GM19351 (cell line): ENCODE data around the gene SPAM1.
"Not testable (repeated sequence)": the region's sequence is repeated elsewhere in the genome, so short reads cannot be mapped to it uniquely, and the experiment has no call there.

Experiments used
- ATAC-seq: cut with Tn5 transposase; IDR thresholded peaks from one replicate; pipeline ENCODE4 v1.9.1; 2021; ENCODE audit warnings: mild to moderate bottlenecking, moderate library complexity; ENCODE audit not compliant: unreplicated experiment

The SPAM1 gene, protein sequence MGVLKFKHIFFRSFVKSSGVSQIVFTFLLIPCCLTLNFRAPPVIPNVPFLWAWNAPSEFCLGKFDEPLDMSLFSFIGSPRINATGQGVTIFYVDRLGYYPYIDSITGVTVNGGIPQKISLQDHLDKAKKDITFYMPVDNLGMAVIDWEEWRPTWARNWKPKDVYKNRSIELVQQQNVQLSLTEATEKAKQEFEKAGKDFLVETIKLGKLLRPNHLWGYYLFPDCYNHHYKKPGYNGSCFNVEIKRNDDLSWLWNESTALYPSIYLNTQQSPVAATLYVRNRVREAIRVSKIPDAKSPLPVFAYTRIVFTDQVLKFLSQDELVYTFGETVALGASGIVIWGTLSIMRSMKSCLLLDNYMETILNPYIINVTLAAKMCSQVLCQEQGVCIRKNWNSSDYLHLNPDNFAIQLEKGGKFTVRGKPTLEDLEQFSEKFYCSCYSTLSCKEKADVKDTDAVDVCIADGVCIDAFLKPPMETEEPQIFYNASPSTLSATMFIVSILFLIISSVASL

DNA sequence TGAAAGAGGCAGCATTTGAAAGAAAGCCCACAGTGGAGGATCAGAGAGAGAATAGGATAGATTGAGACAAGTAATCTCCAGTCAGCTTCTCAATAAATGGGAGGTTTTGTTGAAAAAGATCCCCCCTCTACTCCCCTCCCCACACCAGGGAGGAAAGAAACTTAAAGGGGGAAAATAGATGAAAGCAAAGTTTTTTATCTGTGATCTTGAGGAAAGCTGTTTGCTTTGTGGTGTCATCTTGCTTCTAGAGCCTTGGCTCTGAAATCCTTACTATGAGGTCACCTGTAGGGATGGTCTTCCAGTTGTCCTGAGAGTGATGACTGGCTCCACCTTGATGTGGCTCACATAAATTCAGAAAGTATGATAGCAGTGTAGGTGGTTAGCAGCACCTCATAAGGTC, at the start of gene SPAM1:
TSS of gene SPAM1 (plus strand) at position 301 of the 400 bp plus-strand sequence. CDS start 28,330 bp downstream, outside the sequence.
- no peak for ATAC-seq

DNA sequence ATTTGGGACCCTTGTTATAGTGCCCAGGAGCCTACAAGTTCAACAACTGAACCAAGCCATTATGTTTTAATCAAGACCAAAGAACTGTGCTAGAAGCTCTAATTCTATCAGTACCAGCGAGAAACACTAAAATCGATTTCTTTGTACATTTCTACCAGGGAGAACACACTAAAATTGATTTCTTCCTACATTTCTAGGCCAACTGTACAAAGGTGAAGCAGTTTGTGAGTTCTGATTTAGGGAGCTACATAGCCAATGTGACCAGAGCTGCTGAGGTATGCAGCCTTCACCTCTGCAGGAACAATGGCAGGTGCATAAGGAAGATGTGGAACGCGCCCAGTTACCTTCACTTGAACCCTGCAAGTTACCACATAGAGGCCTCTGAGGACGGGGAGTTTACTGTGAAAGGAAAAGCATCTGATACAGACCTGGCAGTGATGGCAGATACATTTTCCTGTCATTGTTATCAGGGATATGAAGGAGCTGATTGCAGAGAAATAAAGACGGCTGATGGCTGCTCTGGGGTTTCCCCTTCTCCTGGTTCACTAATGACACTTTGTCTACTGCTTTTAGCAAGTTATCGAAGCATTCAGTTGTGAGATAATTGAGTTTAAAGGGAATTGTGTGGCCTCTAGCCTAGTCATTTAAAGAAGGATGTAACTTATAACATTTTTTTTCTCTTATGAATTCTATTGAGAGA, 48.3 kb upstream of the SPAM1 start:
- no peak for ATAC-seq

DNA sequence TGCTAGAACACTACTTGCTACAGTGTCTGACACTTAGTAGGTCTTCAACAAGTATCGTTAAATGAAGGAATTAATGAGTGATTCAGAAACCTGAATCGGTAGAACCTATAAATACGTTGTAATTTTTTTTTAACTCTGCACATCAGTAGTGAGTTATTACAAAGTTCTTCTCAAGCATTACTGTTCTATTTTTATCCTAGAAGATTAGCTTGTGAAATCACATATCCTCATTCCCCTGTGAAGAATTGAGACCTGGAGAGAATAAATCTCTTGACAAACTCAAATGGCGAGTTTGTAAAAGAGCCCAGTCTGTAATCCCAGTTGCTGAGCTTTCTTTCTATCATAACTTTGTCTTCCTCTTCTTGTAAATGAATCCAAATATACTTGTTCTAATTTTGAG, 45.4 kb upstream of the SPAM1 start:
- ATAC-seq: no peak

DNA sequence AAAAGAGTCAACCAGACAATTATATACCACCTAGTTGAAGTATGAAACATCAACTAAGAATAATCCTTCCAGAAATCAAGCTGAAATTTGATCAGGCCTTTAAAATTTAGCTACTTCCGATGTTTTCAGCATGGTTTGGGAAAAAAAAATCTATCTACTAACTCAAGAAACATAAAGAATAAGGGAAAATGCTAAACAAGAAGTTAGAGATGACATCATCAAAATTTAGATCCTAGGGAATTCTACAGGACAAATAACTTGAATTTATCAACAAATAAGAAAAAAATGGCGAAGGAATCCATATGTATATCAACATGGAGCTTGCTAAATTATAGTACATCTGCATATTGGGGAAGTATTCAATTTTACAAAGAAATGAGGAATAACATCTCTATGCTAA, 43.7 kb upstream of the SPAM1 start:
- no peak for ATAC-seq

DNA sequence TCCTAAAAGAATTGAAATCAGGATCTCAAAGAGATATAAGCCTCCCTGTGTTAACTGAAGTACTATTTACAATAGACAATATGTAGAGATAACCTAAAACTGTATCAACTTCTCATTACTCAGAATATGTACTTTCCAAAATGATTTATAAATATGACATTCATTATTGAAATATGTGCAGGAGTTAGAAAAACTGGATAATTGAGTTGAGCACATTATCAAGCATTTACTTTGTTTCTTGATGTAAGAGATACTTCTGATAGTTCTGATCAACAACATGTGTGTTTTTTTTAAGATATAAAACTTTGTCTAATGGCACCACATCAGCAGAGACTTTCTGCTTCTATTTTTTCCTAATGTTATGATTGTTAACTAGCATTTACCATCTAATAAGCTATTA, 41.9 kb upstream of the SPAM1 start:
- ATAC-seq: no peak

DNA sequence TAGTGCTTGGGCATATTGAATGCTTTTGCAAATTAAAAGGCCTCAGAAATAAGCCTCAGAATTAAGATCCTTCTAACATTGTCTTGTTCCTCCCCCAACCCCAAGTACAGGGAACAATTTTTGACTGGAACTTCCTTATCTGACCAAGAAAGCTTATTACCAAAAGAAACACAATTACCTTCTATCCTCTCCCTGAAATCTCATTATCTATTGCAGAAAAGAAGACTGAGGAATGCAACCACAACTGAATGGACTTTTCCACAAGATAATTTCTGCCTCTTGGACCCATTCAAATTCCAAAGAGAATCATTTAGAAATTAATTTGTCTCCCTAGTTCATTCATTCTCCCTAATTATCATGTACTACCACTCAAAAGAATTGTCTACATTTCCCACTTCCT, 36.8 kb upstream of the SPAM1 start:
- no peak for ATAC-seq

DNA sequence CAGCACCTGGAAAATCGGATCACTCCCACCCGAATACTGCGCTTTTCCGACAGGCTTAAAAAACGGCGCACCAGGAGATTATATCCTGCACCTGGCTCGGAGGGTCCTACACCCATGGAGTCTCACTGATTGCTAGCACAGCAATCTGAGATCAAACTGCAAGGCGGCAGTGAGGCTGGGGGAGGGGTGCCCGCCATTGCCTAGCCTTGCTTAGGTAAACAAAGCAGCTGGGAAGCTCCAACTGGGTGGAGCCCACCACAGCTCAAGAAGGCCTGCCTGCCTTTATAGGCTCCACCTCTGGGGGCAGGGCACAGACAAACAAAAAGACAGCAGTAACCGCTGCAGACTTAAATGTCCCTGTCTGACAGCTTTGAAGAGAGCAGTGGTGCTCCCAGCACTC, 30.3 kb upstream of the SPAM1 start:
- ATAC-seq: not testable (repeated sequence)

DNA sequence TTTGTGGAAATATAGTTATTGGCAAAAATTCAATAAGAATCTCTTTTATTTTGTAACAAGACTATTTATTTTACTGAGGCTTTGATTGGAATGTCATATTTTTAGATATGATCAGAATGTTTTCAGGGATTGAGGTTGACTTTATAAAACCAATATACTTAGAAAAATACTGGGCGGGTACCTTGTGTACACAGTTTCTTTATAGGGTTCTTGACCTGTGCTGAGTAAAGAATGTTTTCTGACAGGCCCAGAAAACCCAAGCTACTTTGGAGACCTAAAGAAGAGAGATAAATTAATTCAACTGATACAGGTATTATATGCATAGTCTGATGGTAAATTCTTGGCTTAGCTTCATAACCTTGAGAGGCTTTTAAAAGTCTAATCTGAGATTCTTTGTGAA, 23.9 kb upstream of the SPAM1 start:
- no peak for ATAC-seq

DNA sequence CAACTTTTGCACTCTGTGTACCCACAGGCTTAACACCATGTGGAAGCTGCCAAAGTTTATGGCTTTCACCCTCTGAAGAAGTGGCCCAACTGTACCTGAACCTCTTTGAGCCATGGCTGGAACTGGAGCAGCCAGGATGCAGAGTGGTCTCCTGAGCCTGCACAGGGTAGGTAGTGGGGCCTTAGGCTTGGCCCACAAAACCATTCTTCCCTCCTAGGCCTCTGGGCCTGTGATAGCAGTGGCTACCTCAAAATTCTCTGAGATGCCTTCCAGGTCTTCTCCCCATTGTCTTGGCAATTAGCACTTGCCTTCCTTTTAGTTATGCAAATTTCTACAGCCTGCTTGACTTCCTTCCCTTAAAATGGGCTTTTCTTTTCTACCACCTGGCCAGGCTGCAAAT, 19.3 kb upstream of the SPAM1 start:
- ATAC-seq: no peak

DNA sequence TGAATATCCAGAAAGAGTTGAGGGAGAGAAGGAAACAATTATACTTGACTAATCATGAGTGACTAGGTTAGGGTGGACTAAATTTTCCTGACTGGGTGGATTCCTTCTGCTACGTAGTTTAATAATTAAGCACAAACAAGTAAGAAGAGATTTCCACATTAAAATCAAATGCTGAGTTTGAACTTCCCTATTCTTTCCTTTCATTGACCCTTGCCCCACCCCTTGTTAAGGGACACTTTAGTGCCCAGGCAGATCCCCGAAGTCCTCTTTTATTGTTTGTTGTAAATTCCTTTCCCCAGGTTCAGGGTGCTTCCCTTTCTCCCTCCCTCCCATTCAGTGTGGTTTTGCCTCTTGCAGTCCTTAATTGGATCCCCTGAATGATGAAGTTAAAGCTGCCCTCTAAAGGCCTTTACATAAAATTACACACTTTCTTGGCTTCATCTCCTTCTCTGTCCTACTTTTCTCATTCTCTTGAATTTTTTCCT, 8.8 kb upstream of the SPAM1 start:
- ATAC-seq: no peak

DNA sequence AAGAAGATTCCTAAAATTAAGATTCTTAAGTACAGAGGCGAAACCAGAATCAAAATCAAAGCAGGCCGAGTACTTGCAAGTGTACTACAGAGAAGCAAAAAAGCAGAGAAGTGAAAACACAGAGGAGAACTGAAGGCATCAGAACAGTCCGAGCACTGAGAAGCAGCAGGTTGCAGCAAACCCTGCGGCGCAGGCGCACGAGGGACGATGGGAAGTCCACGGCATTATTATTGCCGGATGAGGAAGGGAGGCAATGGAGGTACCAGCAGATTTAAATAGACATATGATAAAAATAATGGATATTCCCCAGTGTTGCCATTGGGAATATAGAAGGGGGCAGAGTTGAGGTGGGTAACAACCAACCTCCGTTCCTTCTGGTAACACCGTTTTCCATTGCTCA, 7.2 kb upstream of the SPAM1 start:
- no peak for ATAC-seq

DNA sequence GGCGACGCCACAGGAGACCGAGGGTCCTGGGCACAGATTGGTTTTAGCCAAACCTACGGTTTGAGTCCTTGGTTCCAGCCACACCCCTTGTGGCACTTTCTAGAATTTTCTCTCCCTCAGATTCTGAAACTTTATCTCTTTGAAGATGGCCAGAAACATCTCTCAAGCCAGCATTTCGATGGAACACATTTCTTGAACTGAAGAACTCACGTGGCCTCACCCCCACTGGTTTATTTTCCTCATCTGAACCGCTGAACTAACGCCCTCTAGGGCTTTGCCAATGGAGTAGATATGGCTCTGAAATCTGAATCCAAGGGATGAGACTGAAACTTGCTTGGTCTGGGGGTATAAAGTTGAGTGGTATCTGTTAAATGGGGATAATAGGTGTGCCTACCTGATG, 6.7 kb upstream of the SPAM1 start:
- ATAC-seq: no peak

DNA sequence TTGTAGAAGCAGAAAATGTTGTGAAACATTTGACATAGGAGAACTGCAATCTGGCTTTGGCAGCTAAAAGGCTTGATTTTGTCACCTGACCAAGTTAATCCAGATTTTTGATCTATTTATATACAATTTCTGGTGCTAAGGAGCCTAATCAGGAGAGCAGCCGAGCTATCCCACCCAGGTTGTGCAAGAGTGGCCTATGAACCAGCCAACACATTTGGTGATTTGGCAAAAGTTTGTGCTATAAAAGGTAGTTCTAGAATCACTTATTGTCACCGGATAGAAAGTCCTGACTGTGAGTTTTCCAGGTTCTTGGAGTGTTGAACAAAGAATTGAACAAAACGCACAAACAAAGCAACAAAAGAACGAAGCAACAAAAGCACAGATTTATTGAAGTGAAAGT, 1.4 kb upstream of the SPAM1 start:
- ATAC-seq: no peak

DNA sequence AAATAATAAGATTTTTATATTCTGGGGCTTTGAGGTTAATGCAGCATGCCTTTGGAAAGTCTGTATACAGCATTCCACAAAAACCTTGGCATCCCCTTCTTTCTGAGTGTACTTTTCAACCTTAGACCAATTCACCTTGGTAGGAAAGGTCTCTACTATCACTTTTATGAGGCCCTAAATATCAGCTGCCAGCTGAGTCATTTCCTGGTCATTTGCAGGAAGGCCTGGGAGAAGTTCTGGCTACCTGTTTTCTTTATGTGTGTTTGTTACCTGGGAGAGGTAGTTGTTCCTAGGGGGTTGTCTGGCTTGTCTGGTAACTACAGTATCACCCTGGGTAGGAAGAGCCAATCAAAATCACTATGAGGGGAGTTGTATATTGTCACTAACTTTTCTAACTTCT, 4.1 kb downstream of the SPAM1 start:
- ATAC-seq: no peak

DNA sequence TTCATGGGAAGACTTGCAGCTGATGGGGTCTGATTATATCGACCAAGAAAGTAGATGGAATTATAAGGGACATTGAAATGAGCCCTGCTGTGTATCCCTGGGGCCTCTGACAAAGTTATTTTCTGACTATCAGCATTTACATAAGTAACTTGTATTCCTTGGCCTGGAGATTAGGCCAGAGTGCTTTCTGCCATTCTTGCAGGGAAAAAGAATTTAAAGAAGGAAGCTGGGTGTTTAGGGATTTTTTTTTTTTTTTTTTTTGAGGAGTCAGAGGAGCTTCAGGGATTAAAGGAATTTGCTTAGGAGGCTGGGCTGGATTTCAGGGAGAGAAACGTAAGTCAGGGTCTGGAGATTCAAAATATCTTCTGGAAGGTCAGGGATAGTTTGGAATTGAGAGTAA, 4.6 kb downstream of the SPAM1 start:
- no peak for ATAC-seq

DNA sequence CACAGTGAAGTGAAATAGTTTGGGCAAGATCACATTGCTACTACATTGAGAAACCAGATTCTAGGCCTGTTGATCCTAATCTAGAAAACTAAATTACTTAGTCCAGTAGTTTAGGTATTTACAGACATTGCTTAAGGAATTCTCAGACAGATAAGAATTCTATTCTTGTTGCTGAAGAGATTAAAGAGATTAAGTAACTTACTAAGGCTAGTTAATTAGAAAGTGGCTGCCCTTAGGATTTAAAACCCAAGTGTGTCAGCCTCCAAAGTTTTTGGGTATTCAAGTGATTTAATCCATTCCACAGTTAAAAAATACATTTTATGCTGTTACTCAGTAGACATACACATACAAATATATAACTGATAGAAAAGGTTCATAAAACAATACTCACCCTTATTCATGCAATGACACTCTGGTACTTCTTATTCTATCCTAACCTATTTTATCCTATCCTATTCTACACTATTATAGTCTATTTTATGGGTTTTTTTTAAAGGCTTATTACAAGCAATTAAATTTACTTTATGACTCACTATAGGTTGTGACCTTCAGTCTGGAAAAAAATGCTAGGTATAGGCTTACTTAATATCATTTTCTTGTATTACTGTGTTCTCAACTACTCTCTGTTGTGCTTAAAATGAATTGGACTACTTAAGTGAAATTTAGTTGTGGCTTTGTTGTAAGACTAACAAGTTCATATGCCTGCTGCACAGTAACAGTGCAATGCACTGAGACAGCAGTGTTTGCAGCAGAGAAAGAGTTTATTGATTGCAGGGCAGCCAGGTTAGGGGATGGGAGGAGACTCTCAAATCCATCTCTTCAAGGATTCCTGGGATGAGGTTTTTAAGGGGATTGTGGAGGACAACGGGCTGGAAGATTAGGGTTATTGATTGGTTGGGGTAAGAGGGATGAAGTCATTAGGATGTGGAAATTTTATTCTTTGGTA, 10.7 kb downstream of the SPAM1 start:
- ATAC-seq: no peak

DNA sequence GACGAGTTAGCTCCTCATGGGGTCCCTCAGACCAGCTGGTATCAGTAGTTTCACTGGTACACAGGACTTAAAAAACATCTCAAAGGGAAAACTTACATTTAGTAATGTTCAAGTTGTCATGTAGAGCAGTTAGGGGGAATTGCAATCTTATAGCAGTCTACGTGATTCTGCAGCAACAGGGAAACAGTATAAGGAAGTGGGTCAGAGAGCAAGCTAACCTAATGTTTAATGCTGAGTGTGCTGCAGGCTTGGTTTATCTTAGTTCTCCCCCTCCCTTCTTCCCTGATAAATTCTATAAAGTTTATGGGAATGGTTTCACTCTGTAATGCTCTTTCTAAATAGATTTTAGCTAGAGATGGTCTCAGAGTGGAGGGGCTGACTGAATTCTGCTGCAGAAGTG, 11.3 kb downstream of the SPAM1 start:
- ATAC-seq: no peak

DNA sequence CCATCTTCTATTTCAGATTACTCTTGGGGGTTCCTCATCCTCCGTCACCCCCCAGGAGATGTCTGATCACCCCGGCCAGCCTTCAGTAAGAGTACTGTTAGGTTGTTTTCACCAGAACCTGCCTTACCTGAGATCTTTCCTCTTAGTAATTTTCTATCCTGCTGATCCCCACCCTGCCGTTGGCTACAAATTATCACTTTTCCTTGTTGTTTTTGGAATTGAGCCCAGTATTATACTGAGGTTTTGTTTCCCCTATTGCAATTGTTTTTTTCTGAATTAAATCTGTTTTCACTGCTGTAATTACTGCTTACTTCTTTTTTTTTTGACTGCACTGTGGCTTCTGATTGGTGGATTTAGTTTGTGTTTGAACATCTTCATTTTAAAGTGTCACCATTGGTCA, 14.7 kb downstream of the SPAM1 start:
- no peak for ATAC-seq

DNA sequence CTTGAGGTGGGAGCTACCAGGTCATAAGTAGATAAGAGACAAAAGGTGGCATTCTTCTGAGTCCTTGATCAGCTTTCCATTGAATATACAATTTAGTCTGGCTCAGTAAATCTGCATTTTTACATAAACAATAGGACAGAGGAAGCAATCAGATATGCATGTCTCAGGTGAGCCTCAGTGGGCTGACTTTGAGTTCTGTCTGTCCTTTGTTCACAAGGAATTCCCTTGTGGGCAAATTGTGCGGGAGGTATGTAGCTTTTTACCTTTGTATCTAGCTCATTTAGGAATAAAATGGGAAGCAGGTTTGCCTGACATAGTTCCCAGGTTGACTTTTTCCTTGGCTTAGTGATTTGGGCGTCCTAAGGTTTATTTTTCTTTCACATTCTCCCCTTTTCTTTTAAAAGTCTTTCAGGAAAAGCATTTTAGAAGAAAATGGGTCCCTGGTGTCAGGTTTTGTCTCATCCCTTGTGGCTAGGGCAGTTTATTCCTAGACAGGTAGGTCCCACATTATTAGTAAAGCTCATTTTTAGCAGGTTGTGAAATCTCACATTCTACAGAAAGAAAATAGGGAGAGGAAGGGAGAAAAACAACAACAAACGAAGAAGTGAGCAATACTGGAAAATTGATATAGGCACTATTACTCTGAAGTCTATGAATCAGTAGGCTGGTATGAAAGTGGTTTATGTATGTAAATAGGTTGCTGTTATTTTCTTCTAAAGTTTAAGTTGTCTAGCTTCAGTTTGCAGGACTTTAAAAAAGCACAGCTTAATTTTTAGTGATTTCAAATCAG, 16.5 kb downstream of the SPAM1 start:
- no peak for ATAC-seq

DNA sequence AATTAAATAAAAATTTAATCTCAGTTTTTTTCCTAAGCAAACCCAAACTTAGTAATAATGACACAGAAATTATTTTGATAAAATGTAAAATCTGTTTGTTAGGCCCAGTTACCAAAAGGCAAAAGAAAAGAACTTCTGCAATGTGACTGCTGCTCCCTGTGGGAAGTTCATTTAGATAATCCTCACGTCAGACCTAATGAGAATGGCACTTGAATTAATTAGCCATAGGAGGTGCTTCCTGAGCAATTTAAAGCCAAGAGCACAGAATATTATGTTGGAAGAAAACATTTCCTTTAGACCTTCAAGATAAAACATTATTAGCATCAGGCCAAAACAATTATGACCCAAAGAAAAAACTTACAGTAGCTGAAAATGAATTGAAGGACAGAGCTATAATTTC, 19.4 kb downstream of the SPAM1 start:
- ATAC-seq: no peak
